ENCODE measurements around the gene KNSTRN. TPM values are rescaled to one million over a fixed set of nuclear protein-coding genes. Genes with fewer than 3 reads are reported as not detected.
A peak's percentile ranks its signal among the peaks of the same experiment; 100 is the strongest.

The KNSTRN gene
- total RNA-seq, 1 donor from 2014 or later = 152 TPM

GRCh38 chr15:40337597-40337996, 44.9 kb upstream of the KNSTRN start:
- DNase-seq (ENCODE audit: low spot score) = no peak
- Histone ChIP-seq H3K9me3 (ENCODE audit: low read depth) (no peaks in the 10 kb centered on the region), H3K4me1 (peaks cover 11% of the 10 kb centered on the region), H3K36me3 (no peaks in the 10 kb centered on the region), H2AFZ (replicated peaks) (no peak overlapping the region), H3K4me2 (no peak overlapping the region), H3K4me3 (no peak overlapping the region), H4K20me1 (ENCODE audit: low read depth) (no peaks in the 10 kb centered on the region), H3K27ac (no peak overlapping the region), H3K9ac (no peak overlapping the region), H3K79me2 (ENCODE audit: low read depth) (no peaks in the 10 kb centered on the region), H3K27me3 (peaks cover 8% of the 10 kb centered on the region), H3F3A (ENCODE audit: low read depth) (no peaks in the 10 kb centered on the region)
- no peaks in the 10 kb centered on the region for H3K36me3 Mint-ChIP-seq
- H3K4me1 Mint-ChIP-seq = peaks cover 23% of the 10 kb centered on the region
- TF ChIP-seq EZH2phosphoT487 (IDR thresholded peaks at IDR 0.05) (no peak), EZH2 (IDR thresholded peaks at IDR 0.05) (no peak), CTCF (IDR thresholded peaks at IDR 0.05) (no peak)
- no peak overlapping the region for H3K4me3 Mint-ChIP-seq
- H3K9me3 Mint-ChIP-seq = no peaks in the 10 kb centered on the region
- peaks cover 5% of the 10 kb centered on the region for H3K27me3 Mint-ChIP-seq (ENCODE audit: insufficient read depth, low read depth)
- H3K27ac Mint-ChIP-seq = no peak overlapping the region

GRCh38 chr15:40338041-40338657, 44.4 kb upstream of the KNSTRN start:
- Histone ChIP-seq H3K4me3 (no peak overlapping the region), H3K27ac (no peak overlapping the region), H3K9ac (no peak overlapping the region), H4K20me1 (ENCODE audit: low read depth) (no peaks in the 10 kb centered on the region), H2AFZ (replicated peaks) (no peak overlapping the region), H3K4me1 (peaks cover 11% of the 10 kb centered on the region), H3K9me3 (ENCODE audit: low read depth) (no peaks in the 10 kb centered on the region), H3K4me2 (no peak overlapping the region), H3K79me2 (ENCODE audit: low read depth) (no peaks in the 10 kb centered on the region), H3F3A (ENCODE audit: low read depth) (no peaks in the 10 kb centered on the region), H3K36me3 (no peaks in the 10 kb centered on the region), H3K27me3 (peaks cover 8% of the 10 kb centered on the region)
- peak overlapping the region; percentile 59 for H3K4me3 Mint-ChIP-seq
- H3K27me3 Mint-ChIP-seq (ENCODE audit: insufficient read depth, low read depth) = peaks cover 5% of the 10 kb centered on the region
- H3K27ac Mint-ChIP-seq = peak overlapping the region; percentile 57
- peaks cover 23% of the 10 kb centered on the region for H3K4me1 Mint-ChIP-seq
- no peaks in the 10 kb centered on the region for H3K9me3 Mint-ChIP-seq
- no peak for TF ChIP-seq EZH2phosphoT487 (IDR thresholded peaks at IDR 0.05)
- TF ChIP-seq EZH2 (IDR thresholded peaks at IDR 0.05) = no peak
- peak; percentile 87 for TF ChIP-seq CTCF (IDR thresholded peaks at IDR 0.05)
- DNase-seq (ENCODE audit: low spot score) = peak; percentile 88
- no peaks in the 10 kb centered on the region for H3K36me3 Mint-ChIP-seq

- Mint-ChIP-seq H3K27me3 (ENCODE audit: insufficient read depth, low read depth) (peaks cover 5% of the 10 kb centered on the region), H3K27ac (no peak overlapping the region), H3K4me1 (peaks cover 18% of the 10 kb centered on the region), H3K36me3 (no peaks in the 10 kb centered on the region), H3K4me3 (peak overlapping the region; percentile 41), H3K9me3 (no peaks in the 10 kb centered on the region)
- H3K4me3 ChIP-seq = no peak overlapping the region
- no peak for TF ChIP-seq EZH2phosphoT487 (IDR thresholded peaks at IDR 0.05)
- no peak for TF ChIP-seq CTCF (IDR thresholded peaks at IDR 0.05)
- TF ChIP-seq EZH2 (IDR thresholded peaks at IDR 0.05) = no peak
- H3K4me2 ChIP-seq = no peak overlapping the region
- H3K9ac ChIP-seq = no peak overlapping the region
- peaks cover 11% of the 10 kb centered on the region for H3K4me1 ChIP-seq
- no peaks in the 10 kb centered on the region for H4K20me1 ChIP-seq (ENCODE audit: low read depth)
- H3F3A ChIP-seq (ENCODE audit: low read depth) = no peaks in the 10 kb centered on the region
- no peak for DNase-seq (ENCODE audit: low spot score)
- no peaks in the 10 kb centered on the region for H3K79me2 ChIP-seq (ENCODE audit: low read depth)
- no peak overlapping the region for H3K27ac ChIP-seq
- no peak overlapping the region for H2AFZ ChIP-seq (replicated peaks)
- peaks cover 8% of the 10 kb centered on the region for H3K27me3 ChIP-seq
- H3K9me3 ChIP-seq (ENCODE audit: low read depth) = no peaks in the 10 kb centered on the region
- no peaks in the 10 kb centered on the region for H3K36me3 ChIP-seq
Measured at GRCh38 chr15:40338921-40339620, 43.5 kb upstream of the KNSTRN start.
